HEK293 (cell line): ENCODE data around the gene HTR4.

ENCODE experiments used
- CTCF ChIP-seq: fragments of 450-650 bp; formaldehyde crosslinking; IDR thresholded peaks from 2 replicates; pipeline ENCODE4 v1.5.1; 2016; ENCODE audit warnings: missing biosample characterization, missing genetic modification characterization
- EGR2 ChIP-seq: fragments of 450-650 bp; formaldehyde crosslinking; IDR thresholded peaks from 2 replicates; pipeline ENCODE4 v1.5.1; 2016; ENCODE audit warnings: low read depth, missing biosample characterization, missing genetic modification characterization
- KLF9 ChIP-seq: fragments of 450-650 bp; formaldehyde crosslinking; IDR thresholded peaks from 2 replicates; pipeline ENCODE4 v1.5.1; 2016; ENCODE audit warnings: missing biosample characterization, missing genetic modification characterization, low read depth
- PRDM4 ChIP-seq: fragments of 450-650 bp; formaldehyde crosslinking; IDR thresholded peaks from 2 replicates; pipeline ENCODE4 v1.5.1; 2017; ENCODE audit warnings: missing biosample characterization, missing genetic modification characterization
- YY1 ChIP-seq: fragments of 450-650 bp; formaldehyde crosslinking; IDR thresholded peaks from 2 replicates; pipeline ENCODE4 v1.5.1; 2018; ENCODE audit warnings: missing biosample characterization, missing genetic modification characterization
- ZBTB8A ChIP-seq: fragments of 450-650 bp; formaldehyde crosslinking; IDR thresholded peaks from 2 replicates; pipeline ENCODE4 v1.5.1; 2016; ENCODE audit warnings: missing biosample characterization, missing genetic modification characterization
- ZFHX2 ChIP-seq: fragments of 450-650 bp; formaldehyde crosslinking; conservative IDR thresholded peaks from 2 replicates; pipeline ENCODE4 v1.5.1; 2016; ENCODE audit warnings: missing biosample characterization, missing genetic modification characterization
- ZNF138 ChIP-seq: fragments of 450-650 bp; formaldehyde crosslinking; IDR thresholded peaks from 2 replicates; pipeline ENCODE4 v1.5.1; 2016; ENCODE audit warnings: missing biosample characterization, missing genetic modification characterization, borderline replicate concordance
- ZNF280C ChIP-seq: fragments of 450-650 bp; formaldehyde crosslinking; IDR thresholded peaks from 2 replicates; pipeline ENCODE4 v1.5.1; 2016; ENCODE audit warnings: missing biosample characterization, missing genetic modification characterization
- ZNF404 ChIP-seq: fragments of 450-650 bp; formaldehyde crosslinking; IDR thresholded peaks from 2 replicates; pipeline ENCODE4 v1.5.1; 2017; ENCODE audit warnings: missing biosample characterization, missing genetic modification characterization
- ZNF670 ChIP-seq: fragments of 450-650 bp; formaldehyde crosslinking; IDR thresholded peaks from 2 replicates; pipeline ENCODE4 v1.5.1; 2016; ENCODE audit warnings: missing biosample characterization, missing genetic modification characterization, low read depth
- ZNF704 ChIP-seq: fragments of 450-650 bp; formaldehyde crosslinking; IDR thresholded peaks from 2 replicates; pipeline ENCODE4 v1.5.1; 2016; ENCODE audit warnings: missing biosample characterization, missing genetic modification characterization
- ZSCAN18 ChIP-seq: fragments of 450-650 bp; formaldehyde crosslinking; IDR thresholded peaks from 2 replicates; pipeline ENCODE4 v1.5.1; 2016; ENCODE audit warnings: missing biosample characterization, missing genetic modification characterization

- TF ChIP-seq CTCF (tag by site-specific recombination) (no peak), ZNF404 (tag by site-specific recombination) (no peak), ZFHX2 (tag by site-specific recombination) (no peak), ZNF704 (tag by site-specific recombination) (no peak), ZBTB8A (tag by site-specific recombination) (no peak), PRDM4 (no peak), ZNF138 (tag by site-specific recombination) (no peak), ZSCAN18 (no peak), ZNF670 (tag by site-specific recombination) (no peak), KLF9 (no peak), EGR2 (tag by site-specific recombination) (no peak), YY1 (no peak), ZNF280C (tag by site-specific recombination) (no peak)
Observed at GRCh38 chr5:148625250-148625649, 29.1 kb downstream of the HTR4 start.
